22Rv1 (cell line): ENCODE results near the gene CNGB1.

Experiments
- H3K27ac ChIP-seq: fragments of 450-650 bp; 2 replicates; pipeline ENCODE4 v1.5.1; 2017
- ZFX ChIP-seq: fragments of 450-650 bp; IDR thresholded peaks from 2 replicates; pipeline ENCODE4 v1.6.1; 2017; ENCODE audit warnings: antibody characterized with exemption, borderline replicate concordance
- TF ChIP-seq, protein P1 (sequence below): fragments of 450-650 bp; IDR thresholded peaks from 2 replicates; pipeline ENCODE4 v1.5.1; 2017; ENCODE audit warnings: mild to moderate bottlenecking

CNGB1 gene

DNA sequence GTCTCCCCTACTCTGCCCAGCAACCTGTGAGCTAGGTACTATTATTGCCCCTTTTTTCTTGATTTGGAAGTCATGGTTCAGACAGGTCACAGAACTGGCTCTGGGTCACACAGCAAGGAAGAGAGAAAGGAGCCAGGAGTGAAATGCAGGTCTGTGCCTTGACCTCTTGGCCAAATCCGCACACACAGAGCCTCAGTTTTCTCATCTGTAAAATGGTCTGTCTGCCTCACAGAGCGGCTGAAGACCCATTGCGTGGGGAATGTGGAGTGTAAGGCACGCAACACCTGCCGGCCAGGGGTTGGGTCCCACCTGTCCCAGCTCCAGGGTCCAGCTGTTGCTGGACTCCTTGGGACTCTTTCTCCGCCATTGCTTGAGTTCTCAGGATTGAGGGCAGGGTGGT lies 32.4 kb downstream of the CNGB1 start:
- TF ChIP-seq, protein P1, sequence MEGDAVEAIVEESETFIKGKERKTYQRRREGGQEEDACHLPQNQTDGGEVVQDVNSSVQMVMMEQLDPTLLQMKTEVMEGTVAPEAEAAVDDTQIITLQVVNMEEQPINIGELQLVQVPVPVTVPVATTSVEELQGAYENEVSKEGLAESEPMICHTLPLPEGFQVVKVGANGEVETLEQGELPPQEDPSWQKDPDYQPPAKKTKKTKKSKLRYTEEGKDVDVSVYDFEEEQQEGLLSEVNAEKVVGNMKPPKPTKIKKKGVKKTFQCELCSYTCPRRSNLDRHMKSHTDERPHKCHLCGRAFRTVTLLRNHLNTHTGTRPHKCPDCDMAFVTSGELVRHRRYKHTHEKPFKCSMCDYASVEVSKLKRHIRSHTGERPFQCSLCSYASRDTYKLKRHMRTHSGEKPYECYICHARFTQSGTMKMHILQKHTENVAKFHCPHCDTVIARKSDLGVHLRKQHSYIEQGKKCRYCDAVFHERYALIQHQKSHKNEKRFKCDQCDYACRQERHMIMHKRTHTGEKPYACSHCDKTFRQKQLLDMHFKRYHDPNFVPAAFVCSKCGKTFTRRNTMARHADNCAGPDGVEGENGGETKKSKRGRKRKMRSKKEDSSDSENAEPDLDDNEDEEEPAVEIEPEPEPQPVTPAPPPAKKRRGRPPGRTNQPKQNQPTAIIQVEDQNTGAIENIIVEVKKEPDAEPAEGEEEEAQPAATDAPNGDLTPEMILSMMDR: no peak
- no peak for TF ChIP-seq ZFX
- no peak overlapping the region for H3K27ac ChIP-seq

DNA sequence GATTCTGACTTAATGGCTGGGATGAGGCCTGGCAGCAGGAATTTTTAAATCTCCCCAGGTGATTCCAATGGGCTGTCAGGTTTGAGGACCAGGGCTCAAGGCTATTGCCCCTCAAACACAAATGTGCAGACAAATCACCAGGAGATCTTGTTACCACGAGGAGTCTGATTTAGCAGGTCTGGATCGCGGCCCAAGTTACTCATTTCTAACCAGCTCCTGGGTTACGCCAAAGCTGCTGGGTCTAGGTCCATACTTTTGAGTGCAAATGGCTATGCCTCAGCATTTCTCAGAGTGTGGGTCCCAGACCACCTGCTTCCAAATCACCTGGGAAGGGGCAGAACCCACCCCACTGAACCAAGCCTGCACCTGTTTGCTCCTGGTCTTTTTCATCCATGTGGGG lies 33.1 kb downstream of the CNGB1 start:
- H3K27ac ChIP-seq: no peak overlapping the region
- TF ChIP-seq ZFX: no peak
- TF ChIP-seq, protein P1: no peak

DNA sequence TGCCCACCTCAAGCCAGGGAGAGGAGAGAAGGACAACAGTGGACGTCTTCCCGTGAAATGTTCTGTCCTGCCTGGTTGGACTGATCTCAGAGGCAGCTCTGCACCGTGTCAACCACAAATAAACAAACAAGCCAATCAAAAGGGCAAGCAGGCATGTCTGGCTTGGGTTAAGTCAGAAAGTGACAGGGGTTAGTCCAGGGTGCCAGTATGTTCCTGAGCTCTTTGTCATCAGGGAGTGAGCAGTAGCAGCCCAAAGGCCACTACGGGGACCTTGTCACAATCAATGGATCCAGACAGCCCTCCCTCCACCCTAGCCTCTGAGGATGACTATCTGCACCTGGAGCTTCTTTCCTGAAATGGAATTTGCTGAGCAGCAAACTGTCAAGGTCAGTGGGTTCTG lies 35.0 kb downstream of the CNGB1 start:
- H3K27ac ChIP-seq: no peak overlapping the region
- TF ChIP-seq ZFX: no peak
- TF ChIP-seq, protein P1: no peak

DNA sequence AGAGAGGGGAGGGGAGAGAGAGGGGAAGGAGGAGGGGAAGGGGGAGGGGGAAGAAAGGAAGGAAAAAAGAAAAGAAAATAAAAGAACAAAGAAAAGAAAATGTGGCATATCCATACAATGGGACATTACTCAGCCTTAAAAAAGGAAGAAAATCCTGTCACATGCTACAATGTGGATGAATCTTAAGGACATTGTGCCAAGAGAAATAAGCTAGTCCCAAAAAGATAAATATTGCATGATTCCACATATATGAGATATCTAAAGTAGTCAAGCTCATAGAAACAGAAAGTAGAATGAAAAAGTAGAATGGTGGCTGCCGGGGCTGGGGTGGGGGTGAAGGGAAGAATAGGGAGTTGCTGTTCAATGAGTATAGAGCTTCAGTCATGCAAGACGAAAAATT lies 40.4 kb downstream of the CNGB1 start:
- H3K27ac ChIP-seq: no peak overlapping the region
- TF ChIP-seq ZFX: no peak
- TF ChIP-seq, protein P1: no peak

DNA sequence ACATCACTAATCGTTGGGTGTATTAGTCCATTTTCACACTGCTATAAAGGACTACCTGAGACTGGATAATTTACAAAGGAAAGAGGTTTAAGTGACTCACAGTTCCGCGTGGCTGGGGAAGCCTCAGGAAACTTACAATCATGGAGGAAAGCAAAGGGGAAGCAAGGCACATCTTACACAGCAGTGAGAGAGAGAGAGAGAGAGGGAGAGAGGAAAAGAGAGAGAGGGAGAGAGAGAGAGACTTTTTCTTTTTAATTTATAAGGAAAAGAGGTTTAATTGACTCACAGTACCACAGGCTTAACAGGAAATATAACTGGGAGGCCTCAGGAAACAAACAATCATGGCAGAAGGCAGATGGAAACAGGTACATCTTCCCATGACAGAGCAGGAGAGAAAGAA lies 41.7 kb downstream of the CNGB1 start:
- H3K27ac ChIP-seq: no peak overlapping the region
- TF ChIP-seq ZFX: no peak
- TF ChIP-seq, protein P1: no peak

DNA sequence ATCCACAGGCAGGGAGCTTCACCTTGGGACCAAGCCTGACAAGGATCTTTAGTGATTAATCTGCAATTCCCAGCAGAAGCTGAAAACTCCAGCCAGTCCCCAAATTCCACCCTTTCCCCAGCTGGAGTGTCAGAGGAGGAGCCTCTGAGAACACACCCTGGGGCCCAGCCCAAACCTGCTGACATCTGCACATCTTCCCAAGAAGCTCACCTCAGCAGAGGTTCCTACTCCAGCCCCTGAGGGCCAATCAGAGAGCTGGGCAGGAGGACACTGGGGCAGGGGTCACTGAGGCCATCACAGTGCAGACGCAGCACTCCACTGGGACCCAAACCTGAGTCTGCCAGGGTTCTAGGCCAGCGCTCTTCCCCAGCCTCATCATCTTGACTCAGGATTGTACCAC lies 44.9 kb downstream of the CNGB1 start:
- TF ChIP-seq, protein P1: no peak
- no peak for TF ChIP-seq ZFX
- no peak overlapping the region for H3K27ac ChIP-seq

DNA sequence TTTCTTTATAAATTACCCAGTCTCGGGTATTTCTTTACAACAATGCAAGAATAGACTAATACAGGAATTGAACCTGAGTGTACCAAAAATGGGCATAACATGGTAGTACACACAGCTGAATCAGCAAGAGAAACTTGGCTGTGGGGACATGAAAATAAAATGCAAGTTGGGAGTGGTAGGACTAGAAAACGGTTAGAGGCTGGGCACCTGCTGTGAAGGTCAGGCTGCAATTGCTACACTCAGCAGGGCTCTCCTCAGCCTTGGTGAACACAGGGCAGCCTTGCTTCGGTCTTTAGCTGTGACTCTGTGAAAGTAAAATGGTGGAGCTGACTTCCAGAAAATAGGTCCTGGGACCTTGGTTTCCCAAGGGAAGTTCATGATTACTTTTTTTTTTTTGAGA lies 45.6 kb downstream of the CNGB1 start:
- H3K27ac ChIP-seq: no peak overlapping the region
- TF ChIP-seq, protein P1: no peak
- TF ChIP-seq ZFX: no peak
